Activated B cell treated with CpG ODN at 0.5 μM for 24 hours (primary cell): ENCODE results near the gene HIBCH. TPM values are rescaled to one million over a fixed set of nuclear protein-coding genes. Genes with fewer than 3 reads are reported as not detected.
"Not testable (repeated sequence)": the region's sequence is repeated elsewhere in the genome, so short reads cannot be mapped to it uniquely, and the experiment has no call there.

ENCODE experiments used
- ATAC-seq: fragments of 200-7000 bp; cut with Tn5 transposase; one replicate; pipeline ENCODE4 v1.10.0; 2021; ENCODE audit warnings: low read depth, mild to moderate bottlenecking, moderate library complexity
- CTCF ChIA-PET: fragments of 350-600 bp; sonication (Branson Sonifier 250); formaldehyde crosslinking; loops from one replicate; lab custom pipeline; 2021; ENCODE audit warnings: antibody characterized with exemption; lab: Charles Lee
- POLR2A ChIA-PET: fragments of 350-600 bp; sonication (Branson Sonifier 250); formaldehyde crosslinking; loops from one replicate; lab custom pipeline; 2021; ENCODE audit warnings: antibody characterized with exemption; lab: Charles Lee
- DNase-seq: peaks from one replicate; pipeline ENCODE4 v3.0.0; 2022
- H3K27ac Mint-ChIP-seq: one replicate; pipeline ENCODE4 v1.8.0; 2020; ENCODE audit warnings: mixed read lengths
- H3K27me3 Mint-ChIP-seq: one replicate; pipeline ENCODE4 v1.8.0; 2021; ENCODE audit warnings: mixed read lengths
- H3K36me3 Mint-ChIP-seq: one replicate; pipeline ENCODE4 v1.8.0; 2021; ENCODE audit warnings: low read depth, mixed read lengths
- H3K4me1 Mint-ChIP-seq: one replicate; pipeline ENCODE4 v1.8.0; 2021; ENCODE audit warnings: mixed read lengths
- H3K4me3 Mint-ChIP-seq: one replicate; pipeline ENCODE4 v1.8.0; 2020; ENCODE audit warnings: mild to moderate bottlenecking, mixed read lengths
- H3K9me3 Mint-ChIP-seq: one replicate; pipeline ENCODE4 v1.8.0; 2020; ENCODE audit warnings: mixed read lengths
- CTCF ChIP-seq: fragments of 200-600 bp; IDR thresholded peaks from one replicate; pipeline ENCODE4 v1.8.0; 2022; ENCODE audit warnings: antibody characterized with exemption, mild to moderate bottlenecking
- intact Hi-C: fragments of 100-400 bp; cut with micrococcal nuclease; formaldehyde crosslinking; loops from one replicate; pipeline ENCODE4 v1.15.1; 2024
- total RNA-seq: library from RNA; stranded (reverse); gene quantifications from 2 replicates; pipeline ENCODE4 v1.2.3, GENCODE V29; 2022

The HIBCH gene
- total RNA-seq, 1 donor from 2014 or later = 21.2 TPM

- no peak for DNase-seq
- H3K36me3 Mint-ChIP-seq = peaks cover 54% of the 10 kb centered on the region
These were observed 65.4 kb downstream of the HIBCH start for GRCh38 chr2:190254063-190254850.

GRCh38 chr2:190250421-190250820, 69.2 kb downstream of the HIBCH start:
- no peak for TF ChIP-seq CTCF
- H3K27ac Mint-ChIP-seq = no peak overlapping the region
- H3K36me3 Mint-ChIP-seq = peaks cover 48% of the 10 kb centered on the region
- intact Hi-C loops = no loop called here
- H3K9me3 Mint-ChIP-seq = no peaks in the 10 kb centered on the region
- ChIA-PET CTCF (no interaction called here), POLR2A (no interaction called here)
- DNase-seq (no peak), ATAC-seq (no peak)
- no peaks in the 10 kb centered on the region for H3K27me3 Mint-ChIP-seq
- H3K4me1 Mint-ChIP-seq = no peaks in the 10 kb centered on the region
- no peak overlapping the region for H3K4me3 Mint-ChIP-seq

More at GRCh38 chr2:190254063-190254850, 65.4 kb downstream of the HIBCH start:
- no peaks in the 10 kb centered on the region for H3K4me1 Mint-ChIP-seq
- H3K27me3 Mint-ChIP-seq = no peaks in the 10 kb centered on the region
- ChIA-PET CTCF (no interaction called here), POLR2A (no interaction called here)
- ATAC-seq = no peak
- no peak for TF ChIP-seq CTCF
- H3K4me3 Mint-ChIP-seq = no peak overlapping the region
- intact Hi-C loops = no loop called here
- no peak overlapping the region for H3K27ac Mint-ChIP-seq
- H3K9me3 Mint-ChIP-seq = peaks cover 8% of the 10 kb centered on the region

GRCh38 chr2:190235551-190236075, 84.0 kb downstream of the HIBCH start:
- intact Hi-C loops = no loop called here
- CTCF ChIA-PET = no interaction called here
- H3K9me3 Mint-ChIP-seq = peaks cover 5% of the 10 kb centered on the region
- peaks cover 24% of the 10 kb centered on the region for H3K36me3 Mint-ChIP-seq
- no peak overlapping the region for H3K4me3 Mint-ChIP-seq
- ATAC-seq (no peak), DNase-seq (no peak)
- no peak for TF ChIP-seq CTCF
- POLR2A ChIA-PET = no interaction called here
- no peaks in the 10 kb centered on the region for H3K27me3 Mint-ChIP-seq
- H3K27ac Mint-ChIP-seq = no peak overlapping the region
- H3K4me1 Mint-ChIP-seq = no peaks in the 10 kb centered on the region

GRCh38 chr2:190235101-190235500, 84.5 kb downstream of the HIBCH start:
- intact Hi-C loops = no loop called here
- ChIA-PET POLR2A (no interaction called here), CTCF (no interaction called here)
- no peaks in the 10 kb centered on the region for H3K4me1 Mint-ChIP-seq
- no peak for TF ChIP-seq CTCF
- ATAC-seq (no peak), DNase-seq (no peak)
- H3K27ac Mint-ChIP-seq = no peak overlapping the region
- H3K36me3 Mint-ChIP-seq = peaks cover 23% of the 10 kb centered on the region
- peaks cover under 1% of the 10 kb centered on the region for H3K9me3 Mint-ChIP-seq
- H3K27me3 Mint-ChIP-seq = no peaks in the 10 kb centered on the region
- H3K4me3 Mint-ChIP-seq = no peak overlapping the region

- peaks cover 21% of the 10 kb centered on the region for H3K4me1 Mint-ChIP-seq
- CTCF ChIA-PET, H3K9me3 Mint-ChIP-seq, POLR2A ChIA-PET, H3K4me3 Mint-ChIP-seq, ATAC-seq, DNase-seq, H3K27me3 Mint-ChIP-seq, intact Hi-C loops, H3K27ac Mint-ChIP-seq: not testable (repeated sequence)
- peaks cover 62% of the 10 kb centered on the region for H3K36me3 Mint-ChIP-seq
These were observed 95.6 kb downstream of the HIBCH start for GRCh38 chr2:190223989-190224388.

GRCh38 chr2:190222745-190223144, 96.9 kb downstream of the HIBCH start:
- ATAC-seq, H3K9me3 Mint-ChIP-seq: not testable (repeated sequence)

More at GRCh38 chr2:190222745-190223144, 96.9 kb downstream of the HIBCH start:
- Mint-ChIP-seq H3K36me3 (peaks cover 65% of the 10 kb centered on the region), H3K4me1 (peaks cover 17% of the 10 kb centered on the region)
- CTCF ChIA-PET, POLR2A ChIA-PET, H3K27me3 Mint-ChIP-seq, H3K4me3 Mint-ChIP-seq, H3K27ac Mint-ChIP-seq, intact Hi-C loops, DNase-seq: not testable (repeated sequence)
